GM12878 (cell line): ENCODE results near the gene MTHFD2. TPM values are rescaled to one million over a fixed set of nuclear protein-coding genes. Genes with fewer than 3 reads are reported as not detected.

ENCODE experiments used
- ATAC-seq: fragments of 200-7000 bp; cut with Tn5 transposase; 3 replicates; pipeline ENCODE4 v1.9.1; 2020; ENCODE audit warnings: mild to moderate bottlenecking, moderate library complexity
- BruUV-seq: library from RNA; stranded (reverse); fragments of 400-500 nt; replicated peaks from 2 replicates; lab custom pipeline; 2021; lab: Mats Ljungman, UMichigan
- CTCF ChIA-PET: fragments of 300-600 bp; sonication (Branson Sonifier 250); formaldehyde crosslinking; extraction: SDS; loops from one replicate; lab custom pipeline; 2021; ENCODE audit warnings: inconsistent platforms; lab: Yijun Ruan, JAX
- POLR2A ChIA-PET: fragments of 350-600 bp; formaldehyde crosslinking; extraction: SDS; loops from one replicate; lab custom pipeline; 2021; ENCODE audit warnings: inconsistent platforms; lab: Charles Lee
- RAD21 ChIA-PET: fragments of 300-600 bp; sonication (Branson Sonifier 250); formaldehyde crosslinking; loops from one replicate; lab custom pipeline; 2023; ENCODE audit warnings: antibody characterized with exemption; ENCODE audit not compliant: unreplicated experiment; lab: Charles Lee
- SMC1A ChIA-PET: fragments of 300-600 bp; sonication (Branson Sonifier 250); formaldehyde crosslinking; loops from one replicate; lab custom pipeline; 2023; ENCODE audit not compliant: unreplicated experiment, uncharacterized antibody; lab: Charles Lee
- DNase-seq: peaks from one replicate; pipeline ENCODE4 v3.0.0-alpha.2; 2011; ENCODE audit warnings: low read depth, low spot score
- FAIRE-seq: peaks from 3 replicates; lab custom pipeline; 2011; peaks lifted over from hg19 to GRCh38; lab: Jason Lieb, UNC
- H2AFZ ChIP-seq: 2 replicates; pipeline ENCODE4 v1.6.0; 2011; ENCODE audit warnings: low read depth, low read length, control low read depth; ENCODE audit not compliant: control insufficient read depth
- H3K27ac ChIP-seq: 2 replicates; pipeline ENCODE4 v1.5.1; 2011; ENCODE audit warnings: control low read depth; ENCODE audit not compliant: control insufficient read depth, insufficient read depth
- H3K27me3 ChIP-seq, 2 experiments: replicated peaks in 1 of 2; 2 replicates each; pipeline versions ENCODE4 v1.6.0 to v1.6.1; 2011; ENCODE audit warnings: low read length in 1 of 2; ENCODE audit not compliant: control insufficient read depth in 2 of 2, insufficient read depth in 2 of 2
- H3K36me3 ChIP-seq, 2 experiments: 2 replicates each; pipeline ENCODE4 v1.5.1; 2011; ENCODE audit warnings: low read length in 1 of 2; ENCODE audit not compliant: control insufficient read depth in 2 of 2, insufficient read depth in 2 of 2
- H3K4me1 ChIP-seq: 2 replicates; pipeline ENCODE4 v1.6.1; 2011; ENCODE audit warnings: mild to moderate bottlenecking, low read length, moderate library complexity, mixed read lengths; ENCODE audit not compliant: control insufficient read depth, insufficient read depth
- H3K4me2 ChIP-seq: 2 replicates; pipeline ENCODE4 v1.6.0; 2011; ENCODE audit warnings: control low read depth; ENCODE audit not compliant: control insufficient read depth, insufficient read depth
- H3K4me3 ChIP-seq: fragments of 200-600 bp; sonication (generic); 2 replicates; pipeline ENCODE4 v1.5.1; 2016
- H3K79me2 ChIP-seq: 2 replicates; pipeline ENCODE4 v1.6.0; 2011; ENCODE audit warnings: low read length; ENCODE audit not compliant: control insufficient read depth, insufficient read depth
- H3K9ac ChIP-seq: 2 replicates; pipeline ENCODE4 v1.8.0; 2011; ENCODE audit warnings: low read length, control low read depth, mixed read lengths; ENCODE audit not compliant: control insufficient read depth, insufficient read depth
- H3K9me3 ChIP-seq: replicated peaks from 3 replicates; pipeline ENCODE4 v1.5.1; 2011; ENCODE audit warnings: mild to moderate bottlenecking, low read length; ENCODE audit not compliant: control insufficient read depth, insufficient read depth
- H4K20me1 ChIP-seq: 2 replicates; pipeline ENCODE4 v1.6.0; 2011; ENCODE audit not compliant: control insufficient read depth, insufficient read depth
- CTCF ChIP-seq, 3 experiments: IDR thresholded peaks in 2 of 3; conservative IDR thresholded peaks in 1 of 3; 2 replicates each; pipeline ENCODE4 v1.5.1; 2011; ENCODE audit warnings: low read depth in 3 of 3, low read length in 3 of 3, mild to moderate bottlenecking in 3 of 3, control low read depth in 2 of 3, moderate library complexity in 2 of 3, inconsistent platforms in 1 of 3, mixed read lengths in 1 of 3; ENCODE audit not compliant: control insufficient read depth in 2 of 3, insufficient read depth in 1 of 3; ENCODE audit errors: extremely low read depth in 1 of 3
- EZH2 ChIP-seq: IDR thresholded peaks from 2 replicates; pipeline ENCODE4 v1.6.1; 2012; ENCODE audit warnings: low read depth, mild to moderate bottlenecking, control low read depth, inconsistent platforms, low read length, borderline replicate concordance; ENCODE audit not compliant: control insufficient read depth
- POLR2A ChIP-seq: IDR thresholded peaks from 2 replicates; pipeline ENCODE4 v1.6.1; 2011; ENCODE audit warnings: low read depth, mild to moderate bottlenecking, low read length
- POLR2AphosphoS2 ChIP-seq: IDR thresholded peaks from 2 replicates; pipeline ENCODE4 v1.6.1; 2011; ENCODE audit warnings: low read depth, mild to moderate bottlenecking, low read length, improper control_type of control experiment, moderate library complexity
- RAD21 ChIP-seq: IDR thresholded peaks from 2 replicates; pipeline ENCODE4 v1.6.1; 2011; ENCODE audit warnings: mild to moderate bottlenecking, low read depth, low read length, moderate library complexity; ENCODE audit not compliant: insufficient read depth
- RB1 ChIP-seq: fragments of 450-650 bp; formaldehyde crosslinking; IDR thresholded peaks from 2 replicates; pipeline ENCODE4 v1.6.1; 2017; ENCODE audit warnings: mild to moderate bottlenecking, borderline replicate concordance
- RELA ChIP-seq: fragments of 450-650 bp; IDR thresholded peaks from 2 replicates; pipeline ENCODE4 v1.8.0; 2014; ENCODE audit warnings: borderline replicate concordance; ENCODE audit not compliant: partially characterized antibody
- SMAD5 ChIP-seq: IDR thresholded peaks from 2 replicates; pipeline ENCODE4 v1.6.1; 2016; ENCODE audit warnings: antibody characterized with exemption, low read depth
- SMC3 ChIP-seq: IDR thresholded peaks from 2 replicates; pipeline ENCODE4 v1.6.1; 2011; ENCODE audit warnings: low read length, improper control_type of control experiment, borderline replicate concordance
- YY1 ChIP-seq: IDR thresholded peaks from 2 replicates; pipeline ENCODE4 v1.6.1; 2011; ENCODE audit warnings: low read depth, mild to moderate bottlenecking, low read length
- WGBS: methylation state at CpG from one replicate; pipeline ENCODE4 v1.1.6; 2016; ENCODE audit warnings: low lambda C conversion rate; ENCODE audit not compliant: insufficient replicate concordance, insufficient coverage; ENCODE audit errors: missing lambda C conversion rate; 5-methylcytosine and 5-hydroxymethylcytosine counted together
- in situ Hi-C: fragments of 300-500 bp; cut with MboI; formaldehyde crosslinking; loops from 9 replicates; pipeline ENCODE4 v1.14.3; 2018; ENCODE audit warnings: mixed read lengths
- intact Hi-C: fragments of 100-400 bp; cut with micrococcal nuclease; formaldehyde crosslinking; loops from one replicate; pipeline ENCODE4 v1.14.2; 2022; ENCODE audit not compliant: unreplicated experiment
- polyA plus RNA-seq, 11 experiments: library from polyadenylated mRNA; depleted of rRNA in 4 of 11; unstranded in 6 of 11; stranded (reverse) in 5 of 11; fragments of >200 nt; fragmentation: Nextera tagmentation in 4 of 11; fragmentation: Illumina TruSeq in 1 of 11; extraction: Ambion mirVana in 4 of 11; extraction: Trizol in 1 of 11; gene quantifications; 1 replicate in 1 of 11; 2 replicates in 10 of 11; pipeline versions ENCODE4 v1.2.1 to v1.2.3, GENCODE V29; 2011 to 2016; ENCODE audit warnings: inconsistent platforms in 2 of 11, missing spikeins in 2 of 11, low read depth in 1 of 11
- total RNA-seq, 4 experiments: library from RNA; depleted of rRNA in 3 of 4; stranded (reverse); fragments of >200 nt in 3 of 4; fragmentation: Illumina TruSeq in 1 of 4; extraction: Trizol in 1 of 4; gene quantifications; 2 replicates each; pipeline versions ENCODE4 v1.2.1 to v1.2.3, GENCODE V29; 2013 to 2021
- TF ChIP-seq, protein P1 (sequence below): fragments of 450-650 bp; IDR thresholded peaks from 2 replicates; pipeline ENCODE4 v1.6.1; 2017; ENCODE audit warnings: mild to moderate bottlenecking

The MTHFD2 gene
- total and polyA plus RNA-seq, 10 of the 15 experiments (the other 5 are each of a cell fraction or from before 2014, with no cell fraction given) = 128 to 292 (median 150) TPM

DNA sequence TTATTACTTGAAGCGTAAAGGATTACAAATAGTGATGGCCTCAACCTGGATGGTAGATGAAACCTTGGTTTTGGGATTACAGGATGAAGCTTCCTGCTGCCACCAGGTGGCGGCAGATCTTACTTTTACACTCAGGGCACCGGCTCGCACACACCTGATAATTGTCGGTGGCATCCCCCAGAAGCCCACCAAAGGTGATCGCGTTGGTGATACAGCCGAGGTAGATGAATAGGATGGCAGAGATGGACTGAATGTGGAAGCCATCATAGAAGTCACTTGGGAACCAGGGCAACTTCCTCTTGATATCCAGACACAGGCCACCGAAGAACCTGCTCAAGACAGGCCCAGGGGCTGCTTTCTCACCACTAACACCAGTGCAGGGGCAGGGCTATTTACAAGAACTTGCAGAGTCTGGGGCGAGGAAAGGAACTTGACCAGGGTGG, 51.8 kb downstream of the MTHFD2 start:
- peak; percentile 95 for ATAC-seq

More for the DNA sequence above, 51.8 kb downstream of the MTHFD2 start:
- POLR2A ChIA-PET = interaction anchor here (0.5 to 0.9 kb wide), 2 partner anchors 86 to 202 kb away, joined by 3 to 7 read pairs; no protein-coding TSS in a partner anchor
- FAIRE-seq = peak; percentile 44
- Histone ChIP-seq H3K27me3 (no peaks in the 10 kb centered on the region), H3K9ac (no peak overlapping the region)
- BruUV-seq = no TSS peak
- TF ChIP-seq POLR2AphosphoS2 (no peak), SMC3 (peak; percentile 88), RAD21 (peak; percentile 82), POLR2A (no peak), EZH2 (no peak), RB1 (no peak), CTCF (IDR thresholded peaks at IDR 0.05 in 2 of 3, conservative IDR thresholded peaks at IDR 0.05 in 1 of 3; ENCODE audit: control insufficient read depth in 2 of 3, extremely low read depth in 1 of 3, insufficient read depth in 1 of 3, low read depth in 3 of 3, low read length in 3 of 3) (peak; percentile 78 to 87 (median 84)), RELA (no peak), SMAD5 (no peak), YY1 (peak; percentile 64)
- TF ChIP-seq, protein P1, sequence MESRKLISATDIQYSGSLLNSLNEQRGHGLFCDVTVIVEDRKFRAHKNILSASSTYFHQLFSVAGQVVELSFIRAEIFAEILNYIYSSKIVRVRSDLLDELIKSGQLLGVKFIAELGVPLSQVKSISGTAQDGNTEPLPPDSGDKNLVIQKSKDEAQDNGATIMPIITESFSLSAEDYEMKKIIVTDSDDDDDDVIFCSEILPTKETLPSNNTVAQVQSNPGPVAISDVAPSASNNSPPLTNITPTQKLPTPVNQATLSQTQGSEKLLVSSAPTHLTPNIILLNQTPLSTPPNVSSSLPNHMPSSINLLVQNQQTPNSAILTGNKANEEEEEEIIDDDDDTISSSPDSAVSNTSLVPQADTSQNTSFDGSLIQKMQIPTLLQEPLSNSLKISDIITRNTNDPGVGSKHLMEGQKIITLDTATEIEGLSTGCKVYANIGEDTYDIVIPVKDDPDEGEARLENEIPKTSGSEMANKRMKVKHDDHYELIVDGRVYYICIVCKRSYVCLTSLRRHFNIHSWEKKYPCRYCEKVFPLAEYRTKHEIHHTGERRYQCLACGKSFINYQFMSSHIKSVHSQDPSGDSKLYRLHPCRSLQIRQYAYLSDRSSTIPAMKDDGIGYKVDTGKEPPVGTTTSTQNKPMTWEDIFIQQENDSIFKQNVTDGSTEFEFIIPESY = peak; percentile 7; the same call in 1 of the 2 replicates
- TF ChIP-seq, all 136 proteins: peak for 5
- Histone ChIP-seq H3K4me1 (no peaks in the 10 kb centered on the region), H3K79me2 (no peaks in the 10 kb centered on the region), H3K27ac (no peak overlapping the region), H3K4me3 (no peak overlapping the region), H3K36me3 (no peaks in the 10 kb centered on the region), H3K4me2 (no peak overlapping the region), H2AFZ (peak overlapping the region; percentile 15), H4K20me1 (no peaks in the 10 kb centered on the region), H3K9me3 (no peaks in the 10 kb centered on the region)
- ChIA-PET CTCF (interaction anchor here (0.6 to 7.0 kb wide), 63 partner anchors 9 to 435 kb away, joined by 3 to 166 read pairs (median 4); partner anchors contain the start of genes BOLA3, C2orf81, MOB1A and STAMBP), SMC1A (interaction anchor here (0.7 to 4.1 kb wide), 27 partner anchors 8 to 426 kb away, joined by 3 to 54 read pairs (median 4); partner anchors contain the start of gene STAMBP), RAD21 (interaction anchor here (0.6 to 2.6 kb wide), 18 partner anchors 9 to 513 kb away, joined by 3 to 47 read pairs (median 3); partner anchors contain the start of gene TPRKB)
- 13% methylated on average over 10 of the region's 10 CpGs for WGBS
- in situ Hi-C loops (no loop called here), intact Hi-C loops (loop anchor here (1.0 to 5.0 kb wide), 2 partner anchors 85 to 142 kb away; no protein-coding TSS in a partner anchor)
- peak; percentile 17 for DNase-seq
